KOPT-K1 (cell line): ENCODE measurements around the gene FSTL3.
"Not testable (repeated sequence)": the region's sequence is repeated elsewhere in the genome, so short reads cannot be mapped to it uniquely, and the experiment has no call there.

Experiments
- H3K27ac ChIP-seq: fragments of 200-600 bp; sonication (generic); 2 replicates; pipeline ENCODE4 v1.5.1; 2016; ENCODE audit warnings: antibody characterized with exemption, mild to moderate bottlenecking, low read depth, low read length; ENCODE audit not compliant: poor library complexity, severe bottlenecking
- H3K36me3 ChIP-seq: fragments of 200-600 bp; sonication (generic); 2 replicates; pipeline ENCODE4 v1.5.1; 2017; ENCODE audit warnings: antibody characterized with exemption, mild to moderate bottlenecking, low read length, moderate library complexity; ENCODE audit not compliant: insufficient read depth
- H3K9me3 ChIP-seq: fragments of 200-600 bp; sonication (generic); 2 replicates; pipeline ENCODE4 v1.5.1; 2017; ENCODE audit warnings: antibody characterized with exemption, low read length, mild to moderate bottlenecking; ENCODE audit not compliant: insufficient read depth, poor library complexity, severe bottlenecking

FSTL3 gene

DNA sequence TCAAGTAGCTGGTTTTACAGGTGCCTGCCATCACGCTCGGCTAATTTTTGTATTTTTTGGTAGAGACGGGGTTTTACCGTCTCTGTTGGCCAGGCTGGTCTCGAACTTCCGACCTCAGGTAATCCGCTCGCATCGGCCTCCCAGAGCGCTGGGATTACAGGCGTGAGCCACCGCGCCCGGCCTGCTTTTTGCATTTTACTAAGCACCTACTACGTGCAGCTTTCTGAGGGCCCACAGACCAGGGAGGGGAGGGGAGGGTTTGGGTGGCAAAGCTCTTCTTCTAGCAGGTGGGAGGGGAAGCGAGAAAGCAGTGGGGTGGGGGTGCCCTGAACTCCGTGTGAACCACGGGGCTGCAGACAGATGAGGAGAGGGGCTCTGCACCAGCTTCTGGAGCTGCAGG lies 47.5 kb downstream of the FSTL3 start:
- no peaks in the 10 kb centered on the region for H3K36me3 ChIP-seq
- no peak overlapping the region for H3K27ac ChIP-seq
- no peaks in the 10 kb centered on the region for H3K9me3 ChIP-seq

DNA sequence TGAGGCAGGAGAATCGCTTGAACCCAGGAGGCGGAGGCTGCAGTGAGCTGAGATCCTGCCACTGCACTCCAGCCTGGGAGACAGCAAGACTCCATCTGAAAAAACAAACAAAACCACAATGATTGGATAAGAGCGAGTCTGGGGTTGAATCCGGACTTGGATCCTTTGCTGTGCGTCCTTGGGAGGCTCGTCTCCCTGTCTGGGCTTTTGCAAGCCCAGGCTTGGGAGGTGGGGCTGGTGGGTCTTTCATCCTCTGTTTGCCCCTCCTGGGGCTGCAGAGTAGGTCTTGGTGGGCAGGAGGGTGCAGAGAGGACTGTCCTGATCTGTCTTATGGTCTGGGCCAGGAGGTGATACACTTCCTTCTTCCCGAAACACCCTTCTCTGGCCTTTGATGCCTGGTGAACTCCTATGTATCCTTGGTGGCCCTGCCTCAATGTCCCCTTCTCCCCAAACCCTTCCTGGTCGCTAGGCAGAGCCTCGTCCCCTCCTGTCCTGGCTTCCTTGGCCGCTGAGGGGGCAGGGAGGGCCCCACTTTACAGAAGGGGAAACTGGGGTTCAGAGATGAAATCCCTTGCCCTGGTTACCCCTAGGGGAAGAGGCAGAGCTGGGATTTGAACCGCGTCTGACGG lies 49.4 kb downstream of the FSTL3 start:
- Histone ChIP-seq H3K27ac (no peak overlapping the region), H3K36me3 (no peaks in the 10 kb centered on the region), H3K9me3 (no peaks in the 10 kb centered on the region)

DNA sequence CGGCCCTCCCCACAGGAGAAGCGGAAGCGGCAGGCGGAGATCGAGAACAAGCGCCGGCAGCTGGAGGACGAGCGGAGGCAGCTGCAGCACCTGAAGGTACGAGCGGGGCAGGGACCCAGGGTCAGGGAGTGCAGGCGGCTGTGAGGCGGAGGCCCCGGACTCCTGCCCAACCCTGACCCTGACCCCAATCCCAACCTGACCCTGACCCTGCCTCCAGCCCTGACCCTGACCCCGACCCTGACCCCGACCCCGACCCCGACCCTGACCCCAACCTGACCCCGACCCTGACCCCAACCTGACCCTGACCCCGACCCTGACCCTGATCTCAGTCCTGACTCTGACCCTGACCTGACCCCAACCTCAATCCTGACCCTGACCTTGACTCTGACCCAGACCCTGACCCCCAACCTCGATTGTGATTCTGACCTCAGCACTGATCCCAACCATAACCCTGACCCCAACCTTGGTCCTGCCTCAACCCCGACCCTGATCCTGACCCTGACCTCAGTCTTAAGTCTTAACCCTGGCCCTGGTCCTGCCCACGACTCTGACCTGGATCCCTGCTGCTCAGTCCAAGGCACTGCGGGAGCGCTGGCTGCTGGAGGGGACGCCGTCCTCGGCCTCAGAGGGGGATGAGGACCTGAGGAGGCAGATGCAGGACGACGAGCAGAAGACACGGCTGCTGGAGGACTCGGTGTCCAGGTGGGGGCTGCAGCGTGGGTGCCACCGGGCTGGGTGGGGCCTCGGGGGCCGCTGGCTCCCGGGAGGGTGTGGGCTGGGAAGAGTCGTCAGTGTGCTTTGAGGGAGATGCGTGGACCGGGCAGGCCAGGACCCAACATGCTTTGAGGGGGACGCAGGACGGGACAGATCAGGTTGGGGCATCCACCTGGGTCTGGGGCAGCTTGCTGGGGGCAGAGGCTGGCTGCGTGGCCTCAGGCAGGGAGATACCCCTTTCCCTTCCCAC lies 51.1 kb downstream of the FSTL3 start:
- H3K27ac ChIP-seq = no peak overlapping the region
- H3K36me3 ChIP-seq = no peaks in the 10 kb centered on the region
- no peaks in the 10 kb centered on the region for H3K9me3 ChIP-seq

DNA sequence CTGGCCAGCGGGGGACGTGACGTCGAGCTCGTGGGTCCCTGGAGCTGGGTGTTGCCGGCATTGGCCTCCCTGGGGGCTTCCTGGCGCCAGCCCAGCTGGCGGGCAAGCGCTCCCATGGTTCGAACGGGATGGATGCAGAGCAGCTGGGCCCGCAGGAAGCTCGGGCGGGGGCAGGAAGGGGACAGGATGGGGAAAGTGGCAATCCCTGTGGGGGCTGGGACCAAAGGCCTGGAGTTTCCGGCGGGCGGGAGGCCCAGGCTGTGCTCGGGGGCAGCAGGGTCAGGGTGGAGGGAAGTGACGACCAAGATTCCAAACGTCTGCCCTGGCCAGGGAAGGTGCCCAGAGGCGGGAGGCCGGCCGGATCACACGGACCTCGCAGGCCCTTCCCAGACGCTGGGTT lies 51.8 kb downstream of the FSTL3 start:
- Histone ChIP-seq H3K9me3 (no peaks in the 10 kb centered on the region), H3K36me3 (no peaks in the 10 kb centered on the region), H3K27ac (no peak overlapping the region)

DNA sequence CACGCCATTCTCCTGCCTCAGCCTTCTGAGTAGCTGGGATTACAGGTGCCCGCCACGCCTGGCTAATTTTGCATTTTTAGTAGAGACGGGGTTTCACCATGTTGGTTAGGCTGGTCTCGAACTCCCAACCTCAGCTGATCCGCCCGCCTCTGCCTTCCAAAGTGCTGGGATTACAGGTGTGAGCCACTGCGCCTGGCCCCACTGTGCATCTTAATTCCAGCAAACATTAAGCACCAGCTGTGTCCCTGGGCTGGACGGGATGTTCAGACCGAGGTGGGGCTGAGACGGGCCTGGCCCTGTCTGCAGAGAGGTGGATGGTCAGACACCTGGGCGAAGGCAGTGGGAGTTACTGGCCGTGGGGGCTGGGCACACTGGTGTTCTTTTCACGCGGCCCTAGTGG lies 53.4 kb downstream of the FSTL3 start:
- H3K36me3 ChIP-seq, H3K9me3 ChIP-seq, H3K27ac ChIP-seq: not testable (repeated sequence)

DNA sequence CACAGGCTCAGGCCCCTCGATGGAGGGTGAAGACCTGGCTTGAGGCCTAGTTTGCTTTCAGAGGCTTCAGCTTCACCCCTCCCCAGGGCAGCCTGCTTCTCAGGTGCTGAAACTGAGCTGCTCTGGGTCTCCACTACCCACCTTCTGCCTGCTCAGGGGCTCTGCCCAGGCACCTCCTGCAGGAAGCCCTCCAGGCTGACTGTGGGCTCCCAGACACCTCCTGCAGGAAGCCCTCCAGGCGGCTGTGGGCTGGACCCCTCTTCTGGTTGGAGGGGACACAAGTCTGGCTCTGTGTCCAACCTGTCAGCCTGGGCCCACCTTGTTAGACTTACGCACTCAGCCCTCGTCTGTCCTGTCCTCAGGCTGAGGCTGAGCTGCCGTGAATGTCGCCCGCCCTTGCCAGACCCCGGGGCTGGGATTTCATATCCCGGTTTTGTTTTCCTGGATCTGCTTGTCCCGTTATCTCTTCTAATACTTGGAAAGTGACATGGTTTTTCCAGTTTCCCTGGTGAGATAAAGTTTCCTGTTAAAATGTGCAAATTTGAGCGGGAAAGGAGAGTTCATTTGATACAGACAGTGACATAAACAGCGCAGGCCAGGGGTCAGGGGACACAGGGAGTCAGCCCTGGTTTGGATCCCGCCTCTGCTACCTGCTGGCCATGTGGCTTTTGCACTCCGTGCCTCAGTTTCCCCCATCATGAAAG lies 53.9 kb downstream of the FSTL3 start:
- Histone ChIP-seq H3K27ac (no peak overlapping the region), H3K36me3 (no peaks in the 10 kb centered on the region), H3K9me3 (no peaks in the 10 kb centered on the region)

DNA sequence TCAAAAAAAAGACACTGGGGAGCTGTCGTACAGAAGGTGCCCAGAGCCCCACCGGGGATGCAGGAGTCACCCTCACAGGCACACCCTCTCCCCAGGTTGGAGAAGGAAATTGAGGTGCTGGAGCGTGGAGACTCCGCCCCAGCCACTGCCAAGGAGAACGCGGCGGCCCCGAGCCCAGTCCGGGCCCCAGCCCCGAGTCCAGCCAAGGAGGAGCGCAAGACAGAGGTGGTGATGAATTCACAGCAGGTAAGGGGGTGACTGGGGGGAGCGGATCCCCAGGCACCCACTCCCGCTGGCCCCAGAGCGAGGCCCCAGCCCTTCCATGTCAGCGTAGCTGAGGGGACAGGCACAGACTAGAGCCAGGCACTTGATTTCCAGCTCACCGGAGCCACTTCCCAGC lies 54.8 kb downstream of the FSTL3 start:
- H3K36me3 ChIP-seq = no peaks in the 10 kb centered on the region
- no peaks in the 10 kb centered on the region for H3K9me3 ChIP-seq
- H3K27ac ChIP-seq = no peak overlapping the region

DNA sequence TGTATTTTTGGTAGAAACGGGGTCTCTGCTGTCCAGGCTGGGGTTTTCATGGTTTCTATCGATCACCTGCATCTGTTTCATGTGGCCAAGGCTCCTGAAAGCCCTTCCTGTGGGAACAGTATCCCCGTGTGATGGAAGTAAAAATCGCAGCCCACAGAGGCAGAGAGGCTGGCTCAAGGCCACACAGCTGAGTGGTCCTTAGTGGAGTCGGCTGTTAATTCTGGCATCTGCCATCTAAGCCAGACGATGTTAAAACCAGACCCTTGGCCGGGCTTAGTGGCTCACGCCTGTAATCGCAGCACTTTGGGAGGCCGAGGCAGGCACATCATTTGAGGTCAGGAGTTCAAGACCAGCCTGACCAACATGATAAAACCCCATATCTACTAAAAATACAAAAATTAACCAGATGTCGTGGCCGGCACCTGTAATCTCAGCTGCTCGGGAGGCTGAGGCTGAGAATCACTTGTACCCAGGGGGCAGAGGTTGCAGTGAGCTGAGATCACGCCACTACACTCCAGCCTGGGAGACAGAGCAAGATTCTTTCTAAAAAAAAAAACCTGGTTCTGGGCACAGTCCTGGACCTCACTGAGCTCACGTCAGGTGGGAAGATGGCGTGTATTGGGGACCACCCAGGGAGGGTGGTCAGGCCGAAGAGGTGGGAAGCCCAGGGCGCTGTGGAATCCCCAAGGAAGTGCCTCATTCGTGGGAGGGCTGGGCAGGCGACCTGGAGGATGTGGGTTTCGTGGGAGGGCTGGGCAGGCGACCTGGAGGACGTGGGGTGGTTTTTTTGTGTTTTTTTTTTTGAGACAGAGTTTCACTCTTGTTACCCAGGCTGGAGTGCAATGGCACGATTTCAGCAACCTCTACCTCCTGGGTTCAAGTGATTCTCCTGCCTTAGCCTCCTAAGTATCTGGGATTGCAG lies 56.2 kb downstream of the FSTL3 start:
- no peaks in the 10 kb centered on the region for H3K36me3 ChIP-seq
- no peak overlapping the region for H3K27ac ChIP-seq
- no peaks in the 10 kb centered on the region for H3K9me3 ChIP-seq
